ENCODE data around the gene KTI12. TPM values are rescaled to one million over a fixed set of nuclear protein-coding genes. Genes with fewer than 3 reads are reported as not detected.
A peak's percentile ranks its signal among the peaks of the same experiment; 100 is the strongest.
"Not testable (repeated sequence)": the region's sequence is repeated elsewhere in the genome, so short reads cannot be mapped to it uniquely, and the experiment has no call there.

The KTI12 gene
- polyA plus RNA-seq, 1 experiment, result 9.8 TPM

DNA sequence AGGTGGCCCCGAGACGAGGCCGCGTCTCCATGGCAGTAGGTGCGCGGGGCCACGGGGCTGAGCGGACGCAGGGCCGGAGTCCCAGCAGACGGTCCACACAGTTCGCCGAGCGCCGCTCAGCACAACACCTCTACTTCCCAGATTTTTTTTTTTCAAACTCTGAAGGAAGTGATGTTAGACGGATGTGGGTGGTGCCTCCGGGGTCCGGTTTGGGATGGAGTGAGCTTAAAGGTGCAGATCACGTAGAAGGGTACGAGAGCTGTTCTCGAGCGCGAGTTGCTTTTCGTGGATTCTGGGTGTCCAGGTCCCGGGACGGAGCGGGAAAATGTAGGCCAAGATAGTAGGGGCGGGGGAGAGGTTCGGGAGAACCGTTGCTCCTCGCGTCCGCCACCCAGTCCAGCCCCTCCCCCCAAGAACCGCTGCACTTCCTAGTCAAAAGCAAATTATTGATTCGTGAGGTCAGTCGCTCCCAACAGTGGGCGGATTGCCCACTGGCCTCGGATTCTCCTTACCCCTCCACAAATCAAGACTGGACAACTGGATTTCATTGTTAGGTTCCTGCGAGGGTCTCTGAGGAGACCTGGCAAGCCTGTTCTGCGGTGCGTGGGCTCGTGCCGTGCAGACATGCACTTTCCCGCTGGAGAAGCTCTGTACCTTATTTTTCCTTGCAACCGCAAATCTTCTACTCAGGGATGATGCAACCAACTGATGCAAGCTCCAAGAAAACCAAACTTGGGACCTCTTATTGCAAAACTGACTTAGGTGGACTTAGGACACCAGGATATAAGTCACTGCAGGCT is 21.7 kb upstream of the KTI12 start, which contains the start of gene TXNDC12:
TXNDC12 (minus strand) TSS at position 126 of the 800 bp plus-strand sequence; CDS start at position 31, 95 bp downstream.
- peak within 1 kb of the TSS; percentile 90 for H3K4me3 ChIP-seq (ENCODE audit: low read depth, low read length)
- CTCF ChIA-PET, result interaction anchor here (0.6 kb wide), 1 partner anchor 25 kb away, joined by 5 read pairs; no protein-coding TSS in a partner anchor
- peak; percentile 75 for DNase-seq (ENCODE audit: low read depth, low spot score)
- POLR2A ChIA-PET, result interaction anchor here (0.5 to 1.6 kb wide), 10 partner anchors 17 to 862 kb away, joined by 3 to 12 read pairs (median 4); partner anchors contain the start of genes KTI12 and ZYG11B
- H3K9me3 ChIP-seq (ENCODE audit: control insufficient read depth, insufficient read depth, low read length), result no peaks in the 10 kb centered on the region; the same call in 1 of the 2 replicates
- peak within 1 kb of the TSS; percentile 97 for H3K27ac ChIP-seq (ENCODE audit: low read depth, low read length)
- no peaks in the 10 kb centered on the region for H3K27me3 ChIP-seq (ENCODE audit: control insufficient read depth, insufficient read depth, low read length)
- no peak for TF ChIP-seq CTCF (IDR thresholded peaks at IDR 0.05; ENCODE audit: low read depth, low read length)

- H3K27ac ChIP-seq (ENCODE audit: low read depth, low read length), result peak overlapping the region; percentile 97
- CTCF ChIA-PET, result no interaction called here
- H3K9me3 ChIP-seq (ENCODE audit: control insufficient read depth, insufficient read depth, low read length), result no peaks in the 10 kb centered on the region; the same call in 1 of the 2 replicates
- POLR2A ChIA-PET, result interaction anchor here (0.5 to 1.6 kb wide), 5 partner anchors 21 to 297 kb away, joined by 4 to 12 read pairs (median 6); partner anchors contain the start of gene KTI12
- no peaks in the 10 kb centered on the region for H3K27me3 ChIP-seq (ENCODE audit: control insufficient read depth, insufficient read depth, low read length)
- H3K4me3 ChIP-seq (ENCODE audit: low read depth, low read length), result peak overlapping the region; percentile 90
- no peak for DNase-seq (ENCODE audit: low read depth, low spot score)
- no peak for TF ChIP-seq CTCF (IDR thresholded peaks at IDR 0.05; ENCODE audit: low read depth, low read length)
These were observed 21.0 kb upstream of the KTI12 start for GRCh38 chr1:52054496-52055065.

- Histone ChIP-seq H3K27me3 (ENCODE audit: control insufficient read depth, insufficient read depth, low read length) (no peaks in the 10 kb centered on the region), H3K27ac (ENCODE audit: low read depth, low read length) (no peak overlapping the region), H3K9me3 (ENCODE audit: control insufficient read depth, insufficient read depth, low read length) (no peaks in the 10 kb centered on the region; the same call in 1 of the 2 replicates), H3K4me3 (ENCODE audit: low read depth, low read length) (peak overlapping the region; percentile 90)
- no peak for DNase-seq (ENCODE audit: low read depth, low spot score)
- no peak for TF ChIP-seq CTCF (IDR thresholded peaks at IDR 0.05; ENCODE audit: low read depth, low read length)
- CTCF ChIA-PET, result no interaction called here
- POLR2A ChIA-PET, result no interaction called here
These were observed 20.3 kb upstream of the KTI12 start for GRCh38 chr1:52053862-52054261.

- H3K9me3 ChIP-seq (ENCODE audit: control insufficient read depth, insufficient read depth, low read length); H3K27ac ChIP-seq (ENCODE audit: low read depth, low read length); CTCF ChIA-PET; H3K27me3 ChIP-seq (ENCODE audit: control insufficient read depth, insufficient read depth, low read length); H3K4me3 ChIP-seq (ENCODE audit: low read depth, low read length); POLR2A ChIA-PET; DNase-seq (ENCODE audit: low read depth, low spot score): not testable (repeated sequence)
These were observed 15.7 kb upstream of the KTI12 start for GRCh38 chr1:52049337-52049736.

DNA sequence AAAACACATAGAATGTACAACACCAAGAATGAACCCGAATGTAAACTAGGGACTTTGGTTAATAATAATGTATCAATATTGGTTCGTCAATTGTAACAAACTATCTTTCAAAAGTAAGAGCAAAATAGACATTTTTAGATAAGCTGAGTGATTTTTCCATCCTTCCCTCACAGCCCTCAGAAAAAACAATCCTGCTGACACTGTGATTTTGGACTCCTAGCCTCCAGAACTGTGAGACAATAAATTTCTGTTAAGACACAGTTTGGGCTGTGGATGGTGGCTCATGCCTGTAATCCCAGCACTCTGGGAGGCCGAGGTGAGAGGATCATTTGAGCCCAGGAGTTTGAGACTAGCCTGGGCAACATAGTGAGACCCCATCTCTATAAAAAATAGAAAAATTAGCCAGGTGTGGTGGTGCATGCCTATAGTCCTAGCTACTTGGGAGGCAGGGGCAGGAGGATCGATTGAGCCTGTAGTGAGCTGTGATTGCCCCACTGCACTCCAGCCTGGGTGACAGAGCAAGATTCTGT is 12.1 kb upstream of the KTI12 start:
- H3K27ac ChIP-seq (ENCODE audit: low read depth, low read length); POLR2A ChIA-PET; H3K27me3 ChIP-seq (ENCODE audit: control insufficient read depth, insufficient read depth, low read length); CTCF ChIA-PET; DNase-seq (ENCODE audit: low read depth, low spot score); H3K9me3 ChIP-seq (ENCODE audit: control insufficient read depth, insufficient read depth, low read length); H3K4me3 ChIP-seq (ENCODE audit: low read depth, low read length): not testable (repeated sequence)
